Bronchial epithelial cell (primary cell): ENCODE results near the gene MRS2. TPM values are rescaled to one million over a fixed set of nuclear protein-coding genes. Genes with fewer than 3 reads are reported as not detected.
"Not testable (repeated sequence)": the region's sequence is repeated elsewhere in the genome, so short reads cannot be mapped to it uniquely, and the experiment has no call there.

Experiments used
- DNase-seq: peaks from one replicate; pipeline ENCODE4 v3.0.0-alpha.2; 2010; ENCODE audit warnings: low read depth
- FAIRE-seq: peaks from 2 replicates; lab custom pipeline; 2011; peaks lifted over from hg19 to GRCh38; lab: Jason Lieb, UNC
- H3K27me3 ChIP-seq: 2 replicates; pipeline ENCODE4 v1.5.1; 2011; ENCODE audit warnings: low read length; ENCODE audit not compliant: control insufficient read depth, insufficient read depth
- H3K36me3 ChIP-seq: 2 replicates; pipeline ENCODE4 v1.5.1; 2011; ENCODE audit warnings: low read length; ENCODE audit not compliant: control insufficient read depth, insufficient read depth
- H3K4me3 ChIP-seq: 2 replicates; pipeline ENCODE4 v1.5.1; 2011; ENCODE audit warnings: mild to moderate bottlenecking, low read depth, low read length, control low read depth
- total RNA-seq: library from RNA; depleted of rRNA; stranded (reverse); fragments of >200 nt; gene quantifications from 2 replicates; pipeline ENCODE4 v1.2.1, GENCODE V29; 2014
- TF ChIP-seq, protein P1 (sequence below): IDR thresholded peaks from 2 replicates; pipeline ENCODE4 v1.5.1; 2011; ENCODE audit warnings: mild to moderate bottlenecking, moderate library complexity, low read length, control low read depth, inconsistent platforms; ENCODE audit not compliant: insufficient read depth, severe bottlenecking

MRS2 gene
- total RNA-seq, 1 donor from 2014 or later: 24.0 TPM

DNA sequence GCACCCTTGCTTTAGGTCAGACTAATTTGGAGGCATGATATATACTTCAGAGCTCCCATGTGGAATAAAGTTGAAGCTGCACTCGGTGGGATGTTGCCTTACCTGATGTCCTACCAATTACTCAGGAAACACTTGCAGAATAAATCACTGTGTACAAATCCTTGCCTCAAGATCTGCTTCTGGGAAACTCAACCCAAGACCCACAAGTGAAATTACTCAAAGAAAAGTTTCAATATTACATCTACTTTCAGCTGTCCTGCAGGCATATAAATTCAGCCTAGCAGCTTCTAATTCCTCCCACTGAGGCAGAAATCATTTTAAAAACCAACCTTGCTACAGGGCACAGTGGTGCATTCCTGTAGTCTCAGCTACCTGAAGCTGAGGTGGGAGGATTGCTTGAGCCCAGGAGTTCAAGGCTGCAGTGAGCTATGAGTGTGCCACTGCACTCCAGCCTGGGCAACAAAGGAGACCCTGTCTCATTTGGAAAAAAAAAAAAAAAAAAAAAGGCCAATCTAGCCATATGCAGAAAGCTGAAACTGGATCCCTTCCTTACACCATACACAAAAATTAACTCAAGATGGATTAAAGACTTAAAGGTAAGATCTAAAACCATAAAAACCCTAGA, 24.2 kb upstream of the MRS2 start:
- FAIRE-seq (no peak), DNase-seq (no peak)
- TF ChIP-seq, protein P1, sequence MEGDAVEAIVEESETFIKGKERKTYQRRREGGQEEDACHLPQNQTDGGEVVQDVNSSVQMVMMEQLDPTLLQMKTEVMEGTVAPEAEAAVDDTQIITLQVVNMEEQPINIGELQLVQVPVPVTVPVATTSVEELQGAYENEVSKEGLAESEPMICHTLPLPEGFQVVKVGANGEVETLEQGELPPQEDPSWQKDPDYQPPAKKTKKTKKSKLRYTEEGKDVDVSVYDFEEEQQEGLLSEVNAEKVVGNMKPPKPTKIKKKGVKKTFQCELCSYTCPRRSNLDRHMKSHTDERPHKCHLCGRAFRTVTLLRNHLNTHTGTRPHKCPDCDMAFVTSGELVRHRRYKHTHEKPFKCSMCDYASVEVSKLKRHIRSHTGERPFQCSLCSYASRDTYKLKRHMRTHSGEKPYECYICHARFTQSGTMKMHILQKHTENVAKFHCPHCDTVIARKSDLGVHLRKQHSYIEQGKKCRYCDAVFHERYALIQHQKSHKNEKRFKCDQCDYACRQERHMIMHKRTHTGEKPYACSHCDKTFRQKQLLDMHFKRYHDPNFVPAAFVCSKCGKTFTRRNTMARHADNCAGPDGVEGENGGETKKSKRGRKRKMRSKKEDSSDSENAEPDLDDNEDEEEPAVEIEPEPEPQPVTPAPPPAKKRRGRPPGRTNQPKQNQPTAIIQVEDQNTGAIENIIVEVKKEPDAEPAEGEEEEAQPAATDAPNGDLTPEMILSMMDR: no peak

DNA sequence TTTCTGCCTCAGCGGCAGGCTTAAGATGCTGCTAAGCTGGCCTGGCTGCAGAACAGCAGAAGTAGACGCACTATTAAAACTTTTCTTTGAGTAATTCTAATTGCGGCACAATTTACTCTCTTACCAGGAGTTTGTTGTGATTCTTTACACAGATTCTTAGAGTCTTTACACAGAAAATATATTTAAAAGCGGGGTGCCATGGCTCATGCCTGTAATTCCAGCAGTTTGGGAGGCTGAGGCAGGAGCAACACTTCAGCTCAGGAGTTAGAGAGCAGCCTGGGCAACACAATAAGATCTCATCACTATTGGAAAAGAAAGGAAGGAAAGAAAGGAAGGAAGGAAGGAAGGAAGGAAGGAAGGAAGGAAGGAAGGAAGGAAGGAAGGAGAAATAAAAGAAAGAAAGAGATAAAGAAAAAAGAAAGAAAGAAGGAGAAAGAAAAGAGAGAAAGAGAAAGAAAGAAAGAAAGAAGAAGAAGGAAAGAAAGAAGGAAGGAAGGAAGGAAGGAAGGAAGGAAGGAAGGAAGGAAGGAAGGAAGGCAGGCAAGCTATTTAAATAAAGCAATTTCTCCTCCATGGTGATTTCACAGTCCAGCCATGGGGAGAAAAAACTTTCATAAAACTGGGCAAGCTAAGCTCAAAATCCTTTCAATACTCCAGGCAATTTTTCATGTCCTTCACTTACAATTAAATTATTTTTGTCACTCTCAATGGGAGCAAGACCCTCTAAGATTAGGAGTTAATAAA, 21.1 kb upstream of the MRS2 start:
- DNase-seq (no peak), FAIRE-seq (no peak)
- TF ChIP-seq, protein P1: no peak
- Histone ChIP-seq H3K4me3 (no peak overlapping the region), H3K27me3 (no peaks in the 10 kb centered on the region), H3K36me3 (no peaks in the 10 kb centered on the region)

More for the DNA sequence above, 24.2 kb upstream of the MRS2 start:
- no peaks in the 10 kb centered on the region for H3K27me3 ChIP-seq
- H3K4me3 ChIP-seq: no peak overlapping the region
- no peaks in the 10 kb centered on the region for H3K36me3 ChIP-seq

DNA sequence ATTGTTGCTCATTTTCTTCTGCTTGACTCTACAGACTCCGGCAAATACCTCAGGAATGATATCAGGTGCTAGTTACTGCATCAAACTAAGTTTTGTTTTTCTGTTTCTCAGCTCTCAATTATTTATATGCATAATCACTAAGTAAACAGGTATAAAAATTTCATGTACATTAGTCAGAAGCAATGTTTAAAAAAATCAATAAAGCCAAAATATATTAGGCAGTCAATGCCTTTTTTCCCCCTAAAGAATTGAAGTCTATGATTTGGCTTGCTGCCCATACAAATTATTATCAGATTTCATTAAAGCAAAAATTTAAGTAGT, 20.6 kb upstream of the MRS2 start:
- no peaks in the 10 kb centered on the region for H3K36me3 ChIP-seq
- TF ChIP-seq, protein P1: no peak
- H3K27me3 ChIP-seq: no peaks in the 10 kb centered on the region
- FAIRE-seq (no peak), DNase-seq (no peak)
- no peak overlapping the region for H3K4me3 ChIP-seq

DNA sequence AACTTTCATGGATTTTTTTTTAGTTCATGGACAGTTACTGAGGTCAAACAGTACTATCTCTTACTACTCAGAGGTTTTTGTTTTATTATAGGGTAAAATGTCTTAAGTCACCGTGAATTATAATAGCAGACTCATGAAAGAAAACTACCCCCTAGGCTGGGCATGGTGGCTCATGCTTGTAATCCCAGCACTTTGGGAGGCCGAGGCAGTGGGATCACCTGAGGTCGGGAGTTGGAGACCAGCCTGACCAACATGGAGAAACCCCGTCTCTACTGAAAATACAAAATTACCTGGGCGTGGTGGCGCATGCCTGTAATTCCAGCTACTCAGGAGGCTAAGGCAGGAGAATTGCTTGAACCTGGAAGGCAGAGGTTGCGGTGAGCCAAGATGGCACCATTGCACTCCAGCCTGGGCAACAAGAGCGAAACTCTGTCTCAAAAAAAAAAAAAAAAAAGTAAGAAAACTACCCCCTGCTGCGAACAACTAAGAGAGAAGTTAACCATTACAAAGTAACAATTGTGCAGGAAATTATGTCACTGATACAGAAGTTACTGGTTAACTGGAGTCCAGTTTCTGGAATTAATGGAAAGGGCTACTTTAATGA, 19.7 kb upstream of the MRS2 start:
- H3K36me3 ChIP-seq, DNase-seq, H3K27me3 ChIP-seq, FAIRE-seq, H3K4me3 ChIP-seq: not testable (repeated sequence)

DNA sequence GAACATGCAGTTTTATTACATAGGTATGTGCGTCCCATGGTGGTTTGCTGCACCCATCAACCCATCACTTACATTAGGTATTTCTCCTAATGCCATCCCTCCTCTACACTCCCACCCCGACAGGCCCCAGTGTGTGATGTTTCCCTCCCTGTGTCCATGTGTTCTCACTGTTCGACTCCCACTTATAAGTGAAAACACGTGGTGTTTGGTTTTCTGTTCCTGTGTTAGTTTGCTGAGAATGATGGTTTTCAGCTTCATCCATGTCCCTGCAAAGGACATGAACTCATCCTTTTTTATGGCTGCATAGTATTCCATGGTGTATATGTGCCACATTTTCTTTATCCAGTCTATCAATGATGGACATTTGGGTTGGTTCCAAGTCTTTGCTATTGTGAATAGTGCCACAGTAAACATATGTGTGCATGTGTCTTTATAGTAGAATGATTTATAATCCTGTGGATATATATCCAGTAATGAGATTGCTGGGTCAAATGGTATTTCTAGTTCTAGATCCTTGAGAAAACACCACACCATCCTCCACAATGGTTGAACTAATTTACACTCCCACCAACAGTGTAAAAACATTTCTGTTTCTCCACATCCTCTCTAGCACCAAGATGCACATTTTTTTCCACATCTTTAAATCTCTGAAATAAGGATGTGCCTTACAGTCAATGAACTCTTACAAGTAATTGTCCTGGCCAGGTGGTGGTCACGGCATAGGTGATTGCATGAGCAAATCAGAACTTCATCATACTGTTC, 18.2 kb upstream of the MRS2 start:
- H3K36me3 ChIP-seq, FAIRE-seq, H3K27me3 ChIP-seq: not testable (repeated sequence)

DNA sequence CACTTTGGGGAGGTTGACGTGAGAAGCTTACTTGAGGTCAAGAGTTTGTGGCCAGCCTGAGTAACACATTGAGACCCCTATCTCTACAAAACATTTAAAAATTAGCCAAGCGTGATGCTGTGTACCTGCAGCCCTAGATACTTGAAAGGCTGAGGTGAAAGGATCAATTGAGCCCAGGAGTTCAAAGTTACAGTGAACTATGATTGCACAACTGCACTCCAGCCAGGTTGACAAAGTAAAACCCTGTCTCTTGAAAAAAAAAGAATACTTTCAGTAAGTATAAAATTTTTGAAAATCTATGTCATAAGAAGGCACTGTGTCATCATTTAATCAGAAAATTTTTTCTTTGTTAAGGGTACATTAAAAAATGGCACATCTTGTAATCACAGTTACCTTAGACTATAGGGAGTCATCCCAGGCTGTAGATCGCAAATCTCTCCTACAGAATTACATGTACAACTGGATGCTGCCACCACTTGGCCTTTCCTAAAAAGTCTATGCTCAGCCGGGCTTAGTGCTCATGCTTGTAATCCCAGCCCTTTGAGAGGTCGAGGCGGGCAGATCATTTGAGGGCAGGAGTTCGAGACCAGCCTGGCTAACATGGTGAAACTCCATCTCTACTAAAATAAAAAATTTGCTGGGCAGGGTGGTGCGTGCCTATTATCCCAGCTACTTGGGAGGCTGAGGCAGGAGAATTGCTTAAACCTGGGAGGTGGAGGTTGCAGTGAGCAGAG, 17.0 kb upstream of the MRS2 start:
- TF ChIP-seq, protein P1: no peak
- H3K36me3 ChIP-seq: no peaks in the 10 kb centered on the region
- H3K27me3 ChIP-seq: no peaks in the 10 kb centered on the region
- FAIRE-seq (no peak), DNase-seq (no peak)
- no peak overlapping the region for H3K4me3 ChIP-seq

More for the DNA sequence above, 18.2 kb upstream of the MRS2 start:
- H3K4me3 ChIP-seq, DNase-seq: not testable (repeated sequence)
